Nephron (organoid): ENCODE data around the gene ACADVL.
A peak's percentile ranks its signal among the peaks of the same experiment; 100 is the strongest.
"Not testable (repeated sequence)": the region's sequence is repeated elsewhere in the genome, so short reads cannot be mapped to it uniquely, and the experiment has no call there.

Source experiments
- H3K27ac Mint-ChIP-seq, 3 experiments: 2 replicates each; pipeline ENCODE4 v1.8.0; 2020; ENCODE audit warnings: mixed read lengths in 3 of 3, mild to moderate bottlenecking in 2 of 3, moderate library complexity in 1 of 3
- H3K27me3 Mint-ChIP-seq: 2 replicates; pipeline ENCODE4 v1.8.0; 2021; ENCODE audit warnings: low read depth, mild to moderate bottlenecking, moderate library complexity, mixed read lengths
- H3K36me3 Mint-ChIP-seq: 2 replicates; pipeline ENCODE4 v1.8.0; 2020; ENCODE audit warnings: low read depth, mixed read lengths
- H3K4me1 Mint-ChIP-seq: 2 replicates; pipeline ENCODE4 v1.8.0; 2020; ENCODE audit warnings: mixed read lengths
- H3K4me3 Mint-ChIP-seq, 3 experiments: 2 replicates each; pipeline ENCODE4 v1.8.0; 2020; ENCODE audit warnings: mild to moderate bottlenecking in 3 of 3, mixed read lengths in 3 of 3, moderate library complexity in 2 of 3
- H3K9me3 Mint-ChIP-seq: 2 replicates; pipeline ENCODE4 v1.8.0; 2020; ENCODE audit warnings: mixed read lengths
- CTCF ChIP-seq, 3 experiments: fragments of 200-600 bp; sonication (generic); IDR thresholded peaks; one replicate each; pipeline ENCODE4 v1.5.0; 2021; ENCODE audit warnings: antibody characterized with exemption in 3 of 3; ENCODE audit not compliant: unreplicated experiment in 3 of 3

ACADVL gene

GRCh38 chr17:7219812-7220592 is at the start of gene ACADVL, which contains the start of gene DLG4:
Gene ACADVL, plus strand, starts transcription at chr17:7219938. Its CDS starts 47 bp downstream, at chr17:7219985.
Gene DLG4, minus strand, starts transcription at chr17:7219836.
- peak within 1 kb of the TSS; percentile 93 to 96 (median 95) for H3K27ac Mint-ChIP-seq
- no peak for TF ChIP-seq CTCF (IDR thresholded peaks at IDR 0.05; ENCODE audit: unreplicated experiment in 3 of 3)
- peaks cover 4% of the 10 kb centered on the region for H3K27me3 Mint-ChIP-seq
- peaks cover 59% of the 10 kb centered on the region for H3K4me1 Mint-ChIP-seq
- no peaks in the 10 kb centered on the region for H3K9me3 Mint-ChIP-seq
- peak within 1 kb of the TSS; percentile 89 to 97 (median 93) for H3K4me3 Mint-ChIP-seq
- peaks cover 19% of the 10 kb centered on the region for H3K36me3 Mint-ChIP-seq

- not testable (repeated sequence) for H3K4me1 Mint-ChIP-seq, H3K27ac Mint-ChIP-seq, H3K4me3 Mint-ChIP-seq, H3K27me3 Mint-ChIP-seq
- H3K9me3 Mint-ChIP-seq, result peaks cover 17% of the 10 kb centered on the region
- peaks cover 21% of the 10 kb centered on the region for H3K36me3 Mint-ChIP-seq
Observed at GRCh38 chr17:7172522-7173191, 47.1 kb upstream of the ACADVL start.

- Mint-ChIP-seq H3K9me3 (peaks cover 17% of the 10 kb centered on the region), H3K27ac (no peak overlapping the region), H3K4me3 (no peak overlapping the region), H3K27me3 (no peaks in the 10 kb centered on the region), H3K36me3 (peaks cover 19% of the 10 kb centered on the region), H3K4me1 (no peaks in the 10 kb centered on the region)
- peak in 1 of 3 experiments; percentile 23 for TF ChIP-seq CTCF (IDR thresholded peaks at IDR 0.05; ENCODE audit: unreplicated experiment in 3 of 3)
Observed at GRCh38 chr17:7173687-7174602, 45.8 kb upstream of the ACADVL start.

- no peak for TF ChIP-seq CTCF (IDR thresholded peaks at IDR 0.05; ENCODE audit: unreplicated experiment in 3 of 3)
- Mint-ChIP-seq H3K36me3 (peaks cover 12% of the 10 kb centered on the region), H3K9me3 (peaks cover 12% of the 10 kb centered on the region), H3K27ac (no peak overlapping the region), H3K27me3 (no peaks in the 10 kb centered on the region), H3K4me1 (no peaks in the 10 kb centered on the region), H3K4me3 (no peak overlapping the region)
Observed at GRCh38 chr17:7174603-7175326, 45.0 kb upstream of the ACADVL start.

- H3K4me1 Mint-ChIP-seq, result no peaks in the 10 kb centered on the region
- H3K36me3 Mint-ChIP-seq, result peaks cover 9% of the 10 kb centered on the region
- H3K9me3 Mint-ChIP-seq, result peaks cover 9% of the 10 kb centered on the region
Observed at GRCh38 chr17:7175330-7175733, 44.4 kb upstream of the ACADVL start.

More at GRCh38 chr17:7175330-7175733, 44.4 kb upstream of the ACADVL start:
- no peaks in the 10 kb centered on the region for H3K27me3 Mint-ChIP-seq
- H3K4me3 Mint-ChIP-seq, result no peak overlapping the region
- H3K27ac Mint-ChIP-seq, result no peak overlapping the region
- no peak for TF ChIP-seq CTCF (IDR thresholded peaks at IDR 0.05; ENCODE audit: unreplicated experiment in 3 of 3)
